Measurements from ENCODE around the gene CCDC154. TPM values are rescaled to one million over a fixed set of nuclear protein-coding genes. Genes with fewer than 3 reads are reported as not detected.

CCDC154 gene
- total RNA-seq, 4 donors from 2014 or later: 0.44 to 3.0 (median 2.7) TPM; not detected in 1

GRCh38 chr16:1475552-1476114 lies 31.3 kb upstream of the CCDC154 start:
- H3K4me1 ChIP-seq: peaks cover 0 to 44% (median 13%) of the 10 kb centered on the region in 4 donors
- peak overlapping the region; percentile 80 to 97 (median 95) for H3K27ac ChIP-seq
- peak overlapping the region; percentile 60 to 100 (median 98) for H3K4me3 ChIP-seq
- no peaks in the 10 kb centered on the region for H3K9me3 ChIP-seq
- no peaks in the 10 kb centered on the region for H3K27me3 ChIP-seq
- TF ChIP-seq EP300 (IDR thresholded peaks at IDR 0.05) (no peak), POLR2A (IDR thresholded peaks at IDR 0.05) (no peak), CTCF (IDR thresholded peaks at IDR 0.05) (no peak)
- no peak for DNase-seq (ENCODE audit: low spot score in 2 of 2)
- WGBS, 2 donors: 62 to 68% methylated on average over 15 of the region's 15 CpGs
- peaks cover 0 to 6% (median 0%) of the 10 kb centered on the region in 3 donors for H3K36me3 ChIP-seq

GRCh38 chr16:1474796-1475551 lies 30.6 kb upstream of the CCDC154 start, which contains the start of gene CLCN7:
Gene CLCN7 (minus strand): TSS chr16:1475028. CDS start chr16:1474974, 54 bp downstream.
- TF ChIP-seq CTCF (IDR thresholded peaks at IDR 0.05): peak in 2 of 5 experiments; percentile 29 to 51
- peak; percentile 85 to 87 for TF ChIP-seq POLR2A (IDR thresholded peaks at IDR 0.05)
- peak; percentile 62 to 93 for TF ChIP-seq EP300 (IDR thresholded peaks at IDR 0.05)
- H3K27me3 ChIP-seq: no peaks in the 10 kb centered on the region
- H3K4me3 ChIP-seq: peak within 1 kb of the TSS; percentile 60 to 100 (median 98)
- DNase-seq (ENCODE audit: low spot score in 2 of 2): peak; percentile 92
- peaks cover 0 to 6% (median 0%) of the 10 kb centered on the region in 3 donors for H3K36me3 ChIP-seq
- WGBS, 2 donors: 0 to 2% methylated on average over 16 to 50 of the region's 99 CpGs
- peak within 1 kb of the TSS; percentile 80 to 97 (median 95) for H3K27ac ChIP-seq
- H3K9me3 ChIP-seq: no peaks in the 10 kb centered on the region
- peaks cover 0 to 48% (median 13%) of the 10 kb centered on the region in 4 donors for H3K4me1 ChIP-seq

- peak overlapping the region; percentile 60 to 100 (median 98) for H3K4me3 ChIP-seq
- no peaks in the 10 kb centered on the region for H3K27me3 ChIP-seq
- no peaks in the 10 kb centered on the region for H3K9me3 ChIP-seq
- no peak for DNase-seq (ENCODE audit: low spot score in 2 of 2)
- peaks cover 0 to 48% (median 13%) of the 10 kb centered on the region in 4 donors for H3K4me1 ChIP-seq
- no peak for TF ChIP-seq POLR2A (IDR thresholded peaks at IDR 0.05)
- no peak for TF ChIP-seq EP300 (IDR thresholded peaks at IDR 0.05)
- no peak for TF ChIP-seq CTCF (IDR thresholded peaks at IDR 0.05)
- peak overlapping the region; percentile 80 to 97 (median 95) for H3K27ac ChIP-seq
- peaks cover 0 to 6% (median 0%) of the 10 kb centered on the region in 3 donors for H3K36me3 ChIP-seq
- WGBS, 2 donors: 10 to 22% methylated on average over 18 to 50 of the region's 57 CpGs
Observed at GRCh38 chr16:1474082-1474795, 29.9 kb upstream of the CCDC154 start.

- Histone ChIP-seq H3K4me1 (peaks cover 0 to 54% (median 13%) of the 10 kb centered on the region in 4 donors), H3K27ac (no peak overlapping the region), H3K27me3 (no peaks in the 10 kb centered on the region), H3K36me3 (peaks cover 0 to 6% (median 0%) of the 10 kb centered on the region in 3 donors), H3K4me3 (no peak overlapping the region), H3K9me3 (no peaks in the 10 kb centered on the region)
- TF ChIP-seq POLR2A (IDR thresholded peaks at IDR 0.05): no peak
- no peak for TF ChIP-seq EP300 (IDR thresholded peaks at IDR 0.05)
- no peak for TF ChIP-seq CTCF (IDR thresholded peaks at IDR 0.05)
- 45 to 78% methylated on average over 3 of the region's 3 CpGs for WGBS, 2 donors
- no peak for DNase-seq (ENCODE audit: low spot score in 2 of 2)
Observed at GRCh38 chr16:1472974-1473373, 28.6 kb upstream of the CCDC154 start.
